ENCODE measurements around the gene PPAN.
A peak's percentile ranks its signal among the peaks of the same experiment; 100 is the strongest.

Gene PPAN

GRCh38 chr19:10141479-10141878 lies 35.3 kb downstream of the PPAN start:
- no peak for DNase-seq (ENCODE audit: low spot score)

GRCh38 chr19:10141973-10142372 lies 35.8 kb downstream of the PPAN start:
- no peak for DNase-seq (ENCODE audit: low spot score)

GRCh38 chr19:10142701-10143375 lies 36.7 kb downstream of the PPAN start:
- peak; percentile 38 for DNase-seq (ENCODE audit: low spot score)

- DNase-seq (ENCODE audit: low spot score): no peak
Observed at GRCh38 chr19:10143681-10144080, 37.5 kb downstream of the PPAN start.

- no peak for DNase-seq (ENCODE audit: low spot score)
Observed at GRCh38 chr19:10144361-10144760, 38.2 kb downstream of the PPAN start.

- no peak for DNase-seq (ENCODE audit: low spot score)
Observed at GRCh38 chr19:10145031-10145430, 38.9 kb downstream of the PPAN start.

- no peak for DNase-seq (ENCODE audit: low spot score)
Observed at GRCh38 chr19:10146142-10146541, 40.0 kb downstream of the PPAN start.

- DNase-seq (ENCODE audit: low spot score): no peak
Observed at GRCh38 chr19:10149427-10149826, 43.3 kb downstream of the PPAN start.

- DNase-seq (ENCODE audit: low spot score): no peak
Observed at GRCh38 chr19:10151521-10151920, 45.4 kb downstream of the PPAN start.

GRCh38 chr19:10152100-10152499 lies 45.9 kb downstream of the PPAN start:
- DNase-seq (ENCODE audit: low spot score): no peak

GRCh38 chr19:10155839-10156238 lies 49.7 kb downstream of the PPAN start:
- no peak for DNase-seq (ENCODE audit: low spot score)

- DNase-seq (ENCODE audit: low spot score): no peak
Observed at GRCh38 chr19:10158071-10158470, 51.9 kb downstream of the PPAN start.

- DNase-seq (ENCODE audit: low spot score): no peak
Observed at GRCh38 chr19:10158485-10158884, 52.3 kb downstream of the PPAN start.

GRCh38 chr19:10159610-10160009 lies 53.4 kb downstream of the PPAN start:
- no peak for DNase-seq (ENCODE audit: low spot score)

All from activated CD4-positive, alpha-beta T cell treated with anti-CD3 and anti-CD28 coated beads, Interleukin-2, Interleukin-4, amounts not matched to agents 100 ng/mL and 50 ng/mL, durations not matched to agents 16 hours and 8 hours (primary cell).